Osteocyte (in vitro differentiated cells): Measurements from ENCODE around the gene POU6F1. TPM values are rescaled to one million over a fixed set of nuclear protein-coding genes. Genes with fewer than 3 reads are reported as not detected.

Experiments used
- DNase-seq: peaks from one replicate; pipeline ENCODE4 v3.0.0; 2021; ENCODE audit warnings: mixed read lengths; ENCODE audit not compliant: unreplicated experiment; ENCODE audit errors: extremely low spot score
- H3K27ac Mint-ChIP-seq: one replicate; pipeline ENCODE4 v1.8.0; 2021; ENCODE audit warnings: mild to moderate bottlenecking, mixed read lengths; ENCODE audit not compliant: unreplicated experiment
- H3K27me3 Mint-ChIP-seq: one replicate; pipeline ENCODE4 v1.8.0; 2021; ENCODE audit warnings: mixed read lengths; ENCODE audit not compliant: unreplicated experiment
- H3K36me3 Mint-ChIP-seq: one replicate; pipeline ENCODE4 v1.8.0; 2021; ENCODE audit warnings: mixed read lengths; ENCODE audit not compliant: unreplicated experiment
- H3K4me1 Mint-ChIP-seq: one replicate; pipeline ENCODE4 v1.8.0; 2021; ENCODE audit warnings: mixed read lengths; ENCODE audit not compliant: unreplicated experiment
- H3K4me3 Mint-ChIP-seq: one replicate; pipeline ENCODE4 v1.8.0; 2021; ENCODE audit warnings: mild to moderate bottlenecking, moderate library complexity, mixed read lengths; ENCODE audit not compliant: unreplicated experiment
- H3K9me3 Mint-ChIP-seq: one replicate; pipeline ENCODE4 v1.8.0; 2021; ENCODE audit warnings: mixed read lengths; ENCODE audit not compliant: unreplicated experiment
- total RNA-seq: library from RNA; stranded (reverse); gene quantifications from 2 replicates; pipeline ENCODE4 v1.2.1, GENCODE V29; 2021
- TF ChIP-seq, protein P1 (sequence below): fragments of 200-600 bp; sonication (generic); IDR thresholded peaks from 2 replicates; pipeline ENCODE4 v1.5.0; 2021; ENCODE audit warnings: antibody characterized with exemption, mild to moderate bottlenecking, moderate library complexity

The POU6F1 gene
- total RNA-seq, 1 donor from 2014 or later = 19.2 TPM

DNA sequence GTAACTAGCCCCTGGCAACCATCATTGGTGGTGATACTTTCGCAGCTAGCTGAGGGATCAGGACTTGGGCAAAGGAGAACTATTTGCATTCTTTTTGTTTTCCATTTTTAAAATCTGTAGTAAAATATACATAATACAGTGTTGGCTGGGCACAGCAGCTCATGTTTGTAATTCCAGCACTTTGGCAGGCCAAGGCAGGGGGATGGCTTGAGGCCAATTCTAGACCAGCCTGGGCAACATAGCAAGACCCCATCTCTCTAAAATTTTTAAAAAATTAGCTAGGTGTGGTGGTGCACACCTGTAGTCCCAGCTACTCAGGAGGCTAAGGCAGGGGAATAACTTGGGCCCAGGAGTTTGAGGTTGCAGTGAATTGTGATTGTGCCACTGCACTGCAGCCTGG is 64.9 kb downstream of the POU6F1 start:
- Mint-ChIP-seq H3K27ac (no peak overlapping the region), H3K27me3 (no peaks in the 10 kb centered on the region), H3K4me3 (no peak overlapping the region), H3K36me3 (no peaks in the 10 kb centered on the region), H3K9me3 (no peaks in the 10 kb centered on the region), H3K4me1 (peaks cover 2% of the 10 kb centered on the region)
- DNase-seq = no peak
- TF ChIP-seq, protein P1, sequence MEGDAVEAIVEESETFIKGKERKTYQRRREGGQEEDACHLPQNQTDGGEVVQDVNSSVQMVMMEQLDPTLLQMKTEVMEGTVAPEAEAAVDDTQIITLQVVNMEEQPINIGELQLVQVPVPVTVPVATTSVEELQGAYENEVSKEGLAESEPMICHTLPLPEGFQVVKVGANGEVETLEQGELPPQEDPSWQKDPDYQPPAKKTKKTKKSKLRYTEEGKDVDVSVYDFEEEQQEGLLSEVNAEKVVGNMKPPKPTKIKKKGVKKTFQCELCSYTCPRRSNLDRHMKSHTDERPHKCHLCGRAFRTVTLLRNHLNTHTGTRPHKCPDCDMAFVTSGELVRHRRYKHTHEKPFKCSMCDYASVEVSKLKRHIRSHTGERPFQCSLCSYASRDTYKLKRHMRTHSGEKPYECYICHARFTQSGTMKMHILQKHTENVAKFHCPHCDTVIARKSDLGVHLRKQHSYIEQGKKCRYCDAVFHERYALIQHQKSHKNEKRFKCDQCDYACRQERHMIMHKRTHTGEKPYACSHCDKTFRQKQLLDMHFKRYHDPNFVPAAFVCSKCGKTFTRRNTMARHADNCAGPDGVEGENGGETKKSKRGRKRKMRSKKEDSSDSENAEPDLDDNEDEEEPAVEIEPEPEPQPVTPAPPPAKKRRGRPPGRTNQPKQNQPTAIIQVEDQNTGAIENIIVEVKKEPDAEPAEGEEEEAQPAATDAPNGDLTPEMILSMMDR = no peak

DNA sequence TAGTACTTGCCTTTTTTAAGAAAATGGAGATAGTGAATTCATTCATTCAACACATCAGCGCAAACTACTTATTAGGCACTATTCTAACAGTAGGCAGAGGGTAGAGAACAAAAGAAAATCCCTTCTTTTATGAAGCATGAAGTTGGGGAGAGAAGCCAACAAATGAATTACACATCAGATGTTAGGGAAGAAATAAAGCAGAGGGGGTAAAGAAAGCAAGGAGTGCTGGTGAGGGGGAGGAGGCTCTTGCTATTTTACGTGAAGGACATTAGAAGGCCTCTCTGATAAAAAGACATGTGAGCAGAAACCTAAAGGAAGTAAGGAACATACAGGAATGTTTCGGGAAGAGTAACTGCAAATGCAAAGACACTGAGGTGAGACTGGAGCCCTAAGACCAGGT is 67.1 kb downstream of the POU6F1 start:
- H3K4me1 Mint-ChIP-seq = peaks cover 2% of the 10 kb centered on the region
- no peaks in the 10 kb centered on the region for H3K27me3 Mint-ChIP-seq
- H3K36me3 Mint-ChIP-seq = no peaks in the 10 kb centered on the region
- no peak overlapping the region for H3K27ac Mint-ChIP-seq
- no peaks in the 10 kb centered on the region for H3K9me3 Mint-ChIP-seq
- TF ChIP-seq, protein P1 = no peak
- no peak overlapping the region for H3K4me3 Mint-ChIP-seq
- no peak for DNase-seq

DNA sequence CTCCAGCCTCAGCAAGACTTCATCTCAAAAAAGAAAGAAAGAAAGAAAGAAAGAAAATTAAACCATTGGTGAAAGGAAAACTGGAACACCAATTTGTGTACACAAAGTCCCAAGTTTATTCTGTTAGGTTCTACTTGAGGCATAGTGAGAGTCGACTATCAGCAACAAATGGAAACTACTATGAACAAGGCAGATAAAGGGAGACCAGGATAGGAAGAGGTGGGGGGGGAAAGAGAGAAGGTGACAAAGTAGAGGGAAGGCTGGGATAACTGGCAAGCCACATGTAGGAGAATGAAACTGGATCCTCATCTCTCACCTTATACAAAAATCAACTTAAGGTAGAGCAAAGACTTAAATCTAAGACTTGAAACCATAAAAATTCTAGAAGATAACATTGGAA is 70.6 kb downstream of the POU6F1 start:
- no peaks in the 10 kb centered on the region for H3K9me3 Mint-ChIP-seq
- H3K27me3 Mint-ChIP-seq = no peaks in the 10 kb centered on the region
- no peak overlapping the region for H3K27ac Mint-ChIP-seq
- peaks cover 2% of the 10 kb centered on the region for H3K4me1 Mint-ChIP-seq
- no peak overlapping the region for H3K4me3 Mint-ChIP-seq
- DNase-seq = no peak
- H3K36me3 Mint-ChIP-seq = peaks cover 3% of the 10 kb centered on the region
- TF ChIP-seq, protein P1 = no peak

DNA sequence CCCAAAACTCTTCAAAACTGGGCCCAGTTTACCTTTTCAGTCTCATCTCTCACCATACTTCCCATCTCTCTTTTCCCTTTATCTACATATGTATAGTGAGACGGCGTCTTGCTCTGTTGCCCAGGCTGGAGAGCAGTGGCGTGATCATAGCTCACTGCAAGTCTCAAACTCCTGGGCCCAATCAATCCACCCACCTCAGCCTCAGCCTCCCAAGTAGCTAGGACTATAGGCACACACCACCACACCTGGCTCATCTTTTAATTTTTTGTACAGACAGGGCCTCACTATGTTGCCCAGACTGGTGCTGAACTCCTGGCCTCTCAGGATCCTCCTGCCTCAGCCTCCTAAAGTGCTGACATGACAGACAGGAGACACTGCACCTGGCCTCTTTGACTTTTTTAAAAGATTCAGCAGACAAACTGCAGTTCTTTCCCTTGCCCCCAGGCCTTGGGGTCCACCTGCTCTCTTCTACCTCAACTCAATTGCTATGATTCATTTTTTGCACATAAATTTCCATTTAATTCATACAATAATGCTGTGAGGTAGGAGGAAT is 78.5 kb downstream of the POU6F1 start:
- DNase-seq = no peak
- Mint-ChIP-seq H3K4me3 (no peak overlapping the region), H3K36me3 (peaks cover 5% of the 10 kb centered on the region), H3K9me3 (no peaks in the 10 kb centered on the region), H3K27ac (no peak overlapping the region), H3K4me1 (no peaks in the 10 kb centered on the region), H3K27me3 (no peaks in the 10 kb centered on the region)
- TF ChIP-seq, protein P1 = no peak

Other genes with a start within 250 kb of the POU6F1 start
- 42.6 and 51.8 TPM in 2 replicates for gene SLC11A2, start 191.7 kb downstream of the POU6F1 start, total RNA-seq
- gene LETMD1, start 169.7 kb downstream of the POU6F1 start, total RNA-seq = 44.9 and 45.6 TPM in 2 replicates
- gene CSRNP2, start 134.5 kb downstream of the POU6F1 start, total RNA-seq = 45.1 and 49.0 TPM in 2 replicates
- gene TFCP2, start 44.9 kb downstream of the POU6F1 start, total RNA-seq = 20.6 and 21.1 TPM in 2 replicates
- gene DAZAP2, start 20.8 kb upstream of the POU6F1 start, total RNA-seq = 120 and 130 TPM in 2 replicates
- 4.3 and 7.1 TPM in 2 replicates for gene SMAGP, start 52.4 kb upstream of the POU6F1 start, total RNA-seq
- not detected in 2 replicates for gene BIN2, start 106.1 kb upstream of the POU6F1 start, total RNA-seq
- gene CELA1, start 128.6 kb upstream of the POU6F1 start, total RNA-seq = not detected in 2 replicates
- 0.71 and 0.94 TPM in 2 replicates for gene GALNT6, start 173.3 kb upstream of the POU6F1 start, total RNA-seq
- gene SLC4A8, start 206.8 kb upstream of the POU6F1 start, total RNA-seq = 3.6 and 4.2 TPM in 2 replicates